ENCODE measurements around the gene POLR2H.

DNA sequence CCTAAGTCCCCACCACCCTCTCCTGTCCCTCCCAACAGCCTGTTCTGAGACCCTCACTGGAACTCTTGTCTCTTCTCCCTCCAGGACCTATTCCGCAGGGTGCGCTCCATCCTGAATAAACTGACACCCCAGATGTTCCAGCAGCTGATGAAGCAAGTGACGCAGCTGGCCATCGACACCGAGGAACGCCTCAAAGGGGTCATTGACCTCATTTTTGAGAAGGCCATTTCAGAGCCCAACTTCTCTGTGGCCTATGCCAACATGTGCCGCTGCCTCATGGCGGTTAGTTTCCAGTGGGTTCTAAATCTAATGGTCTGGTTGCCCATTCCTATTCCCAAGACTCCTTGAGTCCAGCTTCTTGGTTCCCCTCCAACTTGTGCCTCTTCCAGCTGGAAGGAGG is 37.8 kb upstream of the POLR2H start:
- TF ChIP-seq, protein P1, sequence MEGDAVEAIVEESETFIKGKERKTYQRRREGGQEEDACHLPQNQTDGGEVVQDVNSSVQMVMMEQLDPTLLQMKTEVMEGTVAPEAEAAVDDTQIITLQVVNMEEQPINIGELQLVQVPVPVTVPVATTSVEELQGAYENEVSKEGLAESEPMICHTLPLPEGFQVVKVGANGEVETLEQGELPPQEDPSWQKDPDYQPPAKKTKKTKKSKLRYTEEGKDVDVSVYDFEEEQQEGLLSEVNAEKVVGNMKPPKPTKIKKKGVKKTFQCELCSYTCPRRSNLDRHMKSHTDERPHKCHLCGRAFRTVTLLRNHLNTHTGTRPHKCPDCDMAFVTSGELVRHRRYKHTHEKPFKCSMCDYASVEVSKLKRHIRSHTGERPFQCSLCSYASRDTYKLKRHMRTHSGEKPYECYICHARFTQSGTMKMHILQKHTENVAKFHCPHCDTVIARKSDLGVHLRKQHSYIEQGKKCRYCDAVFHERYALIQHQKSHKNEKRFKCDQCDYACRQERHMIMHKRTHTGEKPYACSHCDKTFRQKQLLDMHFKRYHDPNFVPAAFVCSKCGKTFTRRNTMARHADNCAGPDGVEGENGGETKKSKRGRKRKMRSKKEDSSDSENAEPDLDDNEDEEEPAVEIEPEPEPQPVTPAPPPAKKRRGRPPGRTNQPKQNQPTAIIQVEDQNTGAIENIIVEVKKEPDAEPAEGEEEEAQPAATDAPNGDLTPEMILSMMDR (conservative IDR thresholded peaks at IDR 0.05 in 1 of 2, IDR thresholded peaks at IDR 0.05 in 1 of 2; ENCODE audit: extremely low read depth in 1 of 2, insufficient read depth in 1 of 2, low read depth in 1 of 2, low read length in 2 of 2): no peak
- TF ChIP-seq EZH2 (IDR thresholded peaks at IDR 0.05; ENCODE audit: borderline replicate concordance, low read length): no peak
